ENCODE measurements around the gene SMAD2. TPM values are rescaled to one million over a fixed set of nuclear protein-coding genes. Genes with fewer than 3 reads are reported as not detected.

Gene SMAD2
- total RNA-seq, 1 donor from 2014 or later = 150 TPM

DNA sequence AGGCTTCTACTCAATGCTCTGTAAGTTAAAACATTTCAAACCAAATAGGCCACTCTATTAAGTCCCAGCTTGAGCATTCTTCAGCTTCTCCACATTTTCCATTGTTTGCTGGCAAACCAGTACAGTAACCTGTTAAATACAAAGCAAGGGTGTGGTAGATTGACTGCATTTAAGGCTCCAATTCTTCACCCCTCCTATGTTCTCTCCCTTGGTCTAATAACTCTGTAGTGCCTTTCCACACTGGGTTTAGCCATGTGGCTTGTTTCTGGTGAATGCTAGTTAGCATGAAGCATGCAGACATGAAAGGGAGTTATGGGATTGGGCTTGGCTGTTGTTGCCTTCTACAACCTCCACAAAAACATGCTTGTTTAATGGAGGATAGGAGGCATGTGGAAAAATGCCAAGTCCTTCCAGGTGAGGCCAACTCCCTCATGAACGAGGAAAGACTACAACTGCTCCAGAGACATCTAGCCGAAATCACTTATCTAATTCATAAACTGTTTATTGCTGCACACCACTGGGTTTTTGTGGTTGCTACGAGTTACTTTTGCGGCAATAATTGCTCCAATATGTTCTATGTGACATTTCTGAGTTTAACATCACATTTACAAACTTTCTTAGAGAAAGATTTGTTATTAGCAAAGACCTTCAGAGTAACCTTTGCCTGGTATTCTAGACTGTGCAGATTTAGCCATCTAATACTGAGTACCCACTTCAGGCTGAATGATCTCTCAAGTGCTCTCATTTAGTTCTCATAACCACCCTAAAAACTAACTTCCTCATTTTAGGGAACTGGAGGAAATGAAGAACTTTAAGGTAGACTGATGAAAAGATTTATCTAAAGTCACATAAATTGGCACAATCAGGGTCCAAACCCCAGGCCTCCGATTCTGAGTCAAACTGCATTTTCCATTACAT lies 104.0 kb downstream of the SMAD2 start:
- Mint-ChIP-seq H3K36me3 (ENCODE audit: low read depth, unreplicated experiment) (peaks cover 31% of the 10 kb centered on the region), H3K27me3 (ENCODE audit: unreplicated experiment) (peaks cover 7% of the 10 kb centered on the region), H3K27ac (ENCODE audit: unreplicated experiment) (peak overlapping the region; percentile 24), H3K9me3 (ENCODE audit: unreplicated experiment) (peaks cover 4% of the 10 kb centered on the region), H3K4me3 (ENCODE audit: unreplicated experiment) (peak overlapping the region; percentile 42), H3K4me1 (ENCODE audit: unreplicated experiment) (peaks cover 10% of the 10 kb centered on the region)
- no peak for TF ChIP-seq CTCF (IDR thresholded peaks at IDR 0.05; ENCODE audit: unreplicated experiment)
- DNase-seq (ENCODE audit: low spot score) = no peak

DNA sequence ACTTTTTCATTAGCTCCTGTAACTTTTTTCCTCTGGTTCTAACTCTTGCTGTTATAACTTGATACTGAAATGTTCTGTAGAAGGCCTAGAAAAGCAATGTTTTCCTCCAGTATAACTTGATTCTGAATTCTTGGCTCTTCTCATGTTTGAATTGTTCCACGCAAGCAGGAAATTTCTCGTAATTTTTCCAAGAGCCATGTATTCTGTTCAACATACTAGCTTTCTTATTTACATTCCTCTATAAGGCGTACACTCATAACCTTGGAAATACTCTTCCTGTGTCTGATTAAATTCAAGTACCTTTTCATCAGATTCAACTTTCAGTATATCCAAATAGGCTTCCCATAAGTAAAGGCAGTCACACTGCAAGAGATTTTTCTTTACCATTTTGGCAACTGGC lies 109.1 kb downstream of the SMAD2 start:
- DNase-seq (ENCODE audit: low spot score) = no peak
- Mint-ChIP-seq H3K27ac (ENCODE audit: unreplicated experiment) (no peak overlapping the region), H3K4me1 (ENCODE audit: unreplicated experiment) (peaks cover 5% of the 10 kb centered on the region), H3K27me3 (ENCODE audit: unreplicated experiment) (peaks cover 4% of the 10 kb centered on the region), H3K4me3 (ENCODE audit: unreplicated experiment) (no peak overlapping the region), H3K9me3 (ENCODE audit: unreplicated experiment) (no peaks in the 10 kb centered on the region), H3K36me3 (ENCODE audit: low read depth, unreplicated experiment) (peaks cover 6% of the 10 kb centered on the region)
- TF ChIP-seq CTCF (IDR thresholded peaks at IDR 0.05; ENCODE audit: unreplicated experiment) = no peak

DNA sequence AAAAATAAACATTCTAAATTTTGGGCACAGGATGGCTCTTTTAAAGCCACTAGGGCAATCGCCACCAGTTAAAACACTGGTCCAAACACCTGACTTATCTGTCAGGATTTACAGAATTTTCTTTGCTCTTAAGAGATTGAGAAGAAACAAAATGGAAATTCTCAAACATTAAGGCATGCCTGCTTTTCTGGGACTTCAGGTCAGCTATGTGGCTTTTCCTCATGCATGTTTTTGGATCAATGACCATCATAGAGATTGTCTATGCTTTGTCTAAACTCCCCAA lies 112.7 kb downstream of the SMAD2 start:
- Mint-ChIP-seq H3K4me1 (ENCODE audit: unreplicated experiment) (peaks cover 11% of the 10 kb centered on the region), H3K27me3 (ENCODE audit: unreplicated experiment) (peaks cover 2% of the 10 kb centered on the region), H3K9me3 (ENCODE audit: unreplicated experiment) (no peaks in the 10 kb centered on the region), H3K27ac (ENCODE audit: unreplicated experiment) (no peak overlapping the region), H3K36me3 (ENCODE audit: low read depth, unreplicated experiment) (no peaks in the 10 kb centered on the region), H3K4me3 (ENCODE audit: unreplicated experiment) (no peak overlapping the region)
- no peak for TF ChIP-seq CTCF (IDR thresholded peaks at IDR 0.05; ENCODE audit: unreplicated experiment)
- DNase-seq (ENCODE audit: low spot score) = no peak

DNA sequence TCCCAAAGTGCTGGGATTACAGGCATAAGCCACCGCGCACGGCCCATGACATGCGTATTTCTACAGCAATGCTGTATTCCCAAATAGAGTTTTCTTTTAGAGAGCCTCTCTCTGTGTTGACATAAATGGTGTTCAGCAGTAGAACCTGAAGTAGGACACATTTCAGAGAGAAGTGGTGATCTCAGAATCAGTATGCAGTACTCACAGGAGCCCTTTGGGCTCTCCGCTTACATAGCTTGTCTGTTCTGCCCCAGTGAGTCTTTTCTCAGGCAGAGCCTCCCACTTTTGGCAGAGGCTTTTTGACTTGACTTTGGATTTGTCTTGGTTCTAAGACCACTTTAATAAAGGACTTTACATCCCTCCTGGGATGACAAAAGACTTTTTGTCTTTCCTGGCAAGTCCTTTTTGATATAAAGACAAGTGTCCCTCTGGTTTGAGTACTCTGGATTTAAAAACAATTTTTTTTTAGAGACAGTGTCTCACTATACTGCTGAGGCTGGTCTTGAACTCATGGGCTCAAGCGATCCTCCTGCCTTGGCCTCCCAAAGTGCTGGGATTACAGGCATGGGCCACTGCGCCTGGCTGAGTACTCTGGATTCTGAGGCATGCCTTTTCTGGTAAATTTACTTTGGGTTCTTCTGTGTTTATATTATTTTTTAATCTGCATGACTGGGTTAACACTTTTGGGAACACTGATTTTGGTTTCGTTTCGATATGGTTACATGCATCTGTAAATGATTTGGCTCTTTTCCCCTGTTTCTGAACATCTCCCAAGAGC lies 113.3 kb downstream of the SMAD2 start:
- TF ChIP-seq CTCF (IDR thresholded peaks at IDR 0.05; ENCODE audit: unreplicated experiment) = no peak
- Mint-ChIP-seq H3K9me3 (ENCODE audit: unreplicated experiment) (no peaks in the 10 kb centered on the region), H3K4me1 (ENCODE audit: unreplicated experiment) (peaks cover 11% of the 10 kb centered on the region), H3K27ac (ENCODE audit: unreplicated experiment) (no peak overlapping the region), H3K27me3 (ENCODE audit: unreplicated experiment) (peaks cover 2% of the 10 kb centered on the region), H3K4me3 (ENCODE audit: unreplicated experiment) (no peak overlapping the region), H3K36me3 (ENCODE audit: low read depth, unreplicated experiment) (peaks cover under 1% of the 10 kb centered on the region)
- DNase-seq (ENCODE audit: low spot score) = no peak

All from endothelial cell (in vitro differentiated cells).